GM12864 (cell line): ENCODE data around the gene CACNA1F.

Experiments used
- DNase-seq: peaks from one replicate; pipeline ENCODE4 v3.0.0-alpha.2; 2011; ENCODE audit warnings: low read depth
- H3K4me3 ChIP-seq: 2 replicates; pipeline ENCODE4 v1.5.1; 2011; ENCODE audit warnings: mild to moderate bottlenecking, low read depth, low read length, control low read depth
- TF ChIP-seq, protein P1 (sequence below): IDR thresholded peaks from 2 replicates; pipeline ENCODE4 v1.5.1; 2011; ENCODE audit warnings: low read depth, mild to moderate bottlenecking, moderate library complexity, low read length, control low read depth, inconsistent platforms; ENCODE audit errors: missing control alignments

Gene CACNA1F

GRCh38 chrX:49163555-49164419, 69.4 kb downstream of the CACNA1F start:
- H3K4me3 ChIP-seq, result peak overlapping the region; percentile 51
- peak; percentile 59 for DNase-seq
- TF ChIP-seq, protein P1, sequence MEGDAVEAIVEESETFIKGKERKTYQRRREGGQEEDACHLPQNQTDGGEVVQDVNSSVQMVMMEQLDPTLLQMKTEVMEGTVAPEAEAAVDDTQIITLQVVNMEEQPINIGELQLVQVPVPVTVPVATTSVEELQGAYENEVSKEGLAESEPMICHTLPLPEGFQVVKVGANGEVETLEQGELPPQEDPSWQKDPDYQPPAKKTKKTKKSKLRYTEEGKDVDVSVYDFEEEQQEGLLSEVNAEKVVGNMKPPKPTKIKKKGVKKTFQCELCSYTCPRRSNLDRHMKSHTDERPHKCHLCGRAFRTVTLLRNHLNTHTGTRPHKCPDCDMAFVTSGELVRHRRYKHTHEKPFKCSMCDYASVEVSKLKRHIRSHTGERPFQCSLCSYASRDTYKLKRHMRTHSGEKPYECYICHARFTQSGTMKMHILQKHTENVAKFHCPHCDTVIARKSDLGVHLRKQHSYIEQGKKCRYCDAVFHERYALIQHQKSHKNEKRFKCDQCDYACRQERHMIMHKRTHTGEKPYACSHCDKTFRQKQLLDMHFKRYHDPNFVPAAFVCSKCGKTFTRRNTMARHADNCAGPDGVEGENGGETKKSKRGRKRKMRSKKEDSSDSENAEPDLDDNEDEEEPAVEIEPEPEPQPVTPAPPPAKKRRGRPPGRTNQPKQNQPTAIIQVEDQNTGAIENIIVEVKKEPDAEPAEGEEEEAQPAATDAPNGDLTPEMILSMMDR, result peak; percentile 67

DNA sequence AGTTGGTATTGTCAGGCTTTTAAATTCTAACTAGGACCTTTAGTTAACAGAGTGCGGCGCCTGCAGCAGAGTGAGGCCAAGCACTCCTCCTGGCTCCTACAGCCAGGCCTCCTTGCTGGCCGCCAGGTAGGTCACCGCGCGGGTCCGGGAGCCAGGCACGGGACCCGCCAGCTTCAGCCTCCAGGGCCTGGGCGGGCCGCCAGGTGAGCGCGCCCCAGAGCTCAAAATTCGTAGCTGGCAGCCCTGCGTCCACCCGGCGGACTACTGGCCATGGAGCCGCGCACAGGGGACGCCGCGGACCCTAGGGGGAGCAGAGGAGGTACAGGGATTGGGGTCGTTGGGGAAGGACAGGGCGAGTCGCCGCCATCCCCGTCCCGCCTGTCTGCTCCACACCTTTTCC, 70.5 kb downstream of the CACNA1F start, which contains the start of gene MAGIX:
TSS of gene MAGIX (plus strand) at position 139 of the 400 bp plus-strand sequence. CDS start at position 271, 132 bp downstream.
- TF ChIP-seq, protein P1, result no peak
- H3K4me3 ChIP-seq, result peak within 1 kb of the TSS; percentile 51

DNA sequence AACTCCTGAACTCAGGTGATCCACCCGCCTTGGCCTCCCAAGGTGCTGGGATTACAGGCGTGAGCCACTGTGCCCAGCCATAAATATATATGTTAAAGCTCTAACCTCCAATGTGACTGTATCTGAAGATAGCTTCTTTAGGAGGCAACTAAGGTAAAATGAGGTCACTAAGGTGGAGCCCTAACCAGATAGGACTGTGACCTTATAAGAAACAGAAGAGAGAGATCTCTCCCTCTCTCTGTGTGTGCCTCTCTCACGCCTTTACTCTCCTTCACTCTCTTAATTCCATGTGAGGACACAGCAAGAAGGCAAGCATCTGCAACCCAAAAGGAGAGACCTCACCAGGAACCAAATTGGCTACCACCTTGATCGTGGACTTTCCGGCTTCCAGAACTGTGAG, 71.5 kb downstream of the CACNA1F start:
- no peak for DNase-seq
- TF ChIP-seq, protein P1, result no peak
- H3K4me3 ChIP-seq, result no peak overlapping the region

More for the DNA sequence above, 70.5 kb downstream of the CACNA1F start, which contains the start of gene MAGIX:
- no peak for DNase-seq

GRCh38 chrX:49160908-49161307, 72.2 kb downstream of the CACNA1F start:
- no peak for DNase-seq
- TF ChIP-seq, protein P1, result no peak
- no peak overlapping the region for H3K4me3 ChIP-seq

DNA sequence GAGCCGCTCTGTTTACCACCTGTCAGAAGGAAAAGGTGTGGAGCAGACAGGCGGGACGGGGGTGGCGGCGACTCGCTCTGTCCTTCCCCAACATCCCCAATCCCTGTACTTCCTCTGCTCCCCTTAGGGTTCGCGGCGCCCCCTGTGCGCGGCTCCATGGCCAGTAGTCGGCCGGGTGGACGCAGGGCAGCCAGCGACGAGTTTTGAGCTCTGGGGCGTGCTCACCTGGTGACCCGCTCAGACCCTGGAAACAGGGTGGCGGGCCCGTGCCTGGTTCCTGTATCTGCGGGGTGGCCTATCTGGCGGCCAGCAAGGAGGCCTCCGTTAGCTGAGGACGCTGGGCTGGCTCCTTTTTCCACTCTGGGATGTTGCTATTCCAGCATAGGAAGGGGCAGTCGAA, 75.9 kb downstream of the CACNA1F start:
- TF ChIP-seq, protein P1, result no peak
- no peak overlapping the region for H3K4me3 ChIP-seq
- DNase-seq, result no peak

- TF ChIP-seq, protein P1, result peak; percentile 55
Measured at GRCh38 chrX:49155900-49156837, 77.0 kb downstream of the CACNA1F start.

More at GRCh38 chrX:49155900-49156837, 77.0 kb downstream of the CACNA1F start:
- peak overlapping the region; percentile 59 for H3K4me3 ChIP-seq
- DNase-seq, result no peak
